Astrocyte (in vitro differentiated cells and primary cell): ENCODE measurements around the gene FKBP10. TPM values are rescaled to one million over a fixed set of nuclear protein-coding genes. Genes with fewer than 3 reads are reported as not detected.

Experiments used
- DNase-seq: peaks from one replicate; pipeline ENCODE4 v3.0.0-alpha.2; 2010; ENCODE audit warnings: low read depth
- FAIRE-seq: peaks from 2 replicates; lab custom pipeline; 2011; peaks lifted over from hg19 to GRCh38; lab: Jason Lieb, UNC
- H2AFZ ChIP-seq: 2 replicates; pipeline ENCODE4 v1.6.0; 2012; ENCODE audit warnings: low read depth, low read length, inconsistent platforms
- H3K27ac ChIP-seq: 2 replicates; pipeline ENCODE4 v1.5.1; 2011; ENCODE audit warnings: low read depth, low read length, inconsistent platforms
- H3K27me3 ChIP-seq: 2 replicates; pipeline ENCODE4 v1.6.0; 2011; ENCODE audit warnings: low read length, inconsistent platforms; ENCODE audit not compliant: insufficient read depth
- H3K36me3 ChIP-seq: 2 replicates; pipeline ENCODE4 v1.5.1; 2011; ENCODE audit warnings: low read length, inconsistent platforms; ENCODE audit not compliant: insufficient read depth
- H3K4me1 ChIP-seq: 2 replicates; pipeline ENCODE4 v1.5.1; 2011; ENCODE audit warnings: low read length, inconsistent platforms; ENCODE audit not compliant: insufficient read depth
- H3K4me2 ChIP-seq: 2 replicates; pipeline ENCODE4 v1.6.0; 2012; ENCODE audit warnings: low read length, inconsistent platforms
- H3K4me3 ChIP-seq: 2 replicates; pipeline ENCODE4 v1.5.1; 2011; ENCODE audit warnings: low read depth, mild to moderate bottlenecking, low read length, inconsistent platforms; ENCODE audit not compliant: insufficient read depth
- H3K79me2 ChIP-seq: 2 replicates; pipeline ENCODE4 v1.6.0; 2012; ENCODE audit warnings: mild to moderate bottlenecking, low read length, inconsistent platforms; ENCODE audit not compliant: insufficient read depth
- H3K9ac ChIP-seq: 2 replicates; pipeline ENCODE4 v1.6.0; 2012; ENCODE audit warnings: mild to moderate bottlenecking, low read length, inconsistent platforms
- H3K9me3 ChIP-seq: 2 replicates; pipeline ENCODE4 v1.5.1; 2012; ENCODE audit warnings: low read depth, mild to moderate bottlenecking, low read length, inconsistent platforms; ENCODE audit not compliant: insufficient read depth
- H4K20me1 ChIP-seq: 2 replicates; pipeline ENCODE4 v1.6.0; 2012; ENCODE audit warnings: low read length, inconsistent platforms; ENCODE audit not compliant: insufficient read depth
- H3K27ac Mint-ChIP-seq: one replicate; pipeline ENCODE4 v1.8.0; 2021; ENCODE audit warnings: mild to moderate bottlenecking, mixed read lengths; ENCODE audit not compliant: unreplicated experiment
- H3K27me3 Mint-ChIP-seq: one replicate; pipeline ENCODE4 v1.8.0; 2021; ENCODE audit warnings: low read depth, mixed read lengths; ENCODE audit not compliant: unreplicated experiment
- H3K36me3 Mint-ChIP-seq: one replicate; pipeline ENCODE4 v1.8.0; 2021; ENCODE audit warnings: low read depth, mixed read lengths; ENCODE audit not compliant: unreplicated experiment
- H3K4me1 Mint-ChIP-seq: one replicate; pipeline ENCODE4 v1.8.0; 2021; ENCODE audit warnings: low read depth, mixed read lengths; ENCODE audit not compliant: unreplicated experiment
- H3K4me3 Mint-ChIP-seq: one replicate; pipeline ENCODE4 v1.8.0; 2021; ENCODE audit warnings: mild to moderate bottlenecking, moderate library complexity, mixed read lengths; ENCODE audit not compliant: unreplicated experiment
- H3K9me3 Mint-ChIP-seq: one replicate; pipeline ENCODE4 v1.8.0; 2021; ENCODE audit warnings: mild to moderate bottlenecking, mixed read lengths; ENCODE audit not compliant: unreplicated experiment
- EZH2 ChIP-seq: IDR thresholded peaks from 2 replicates; pipeline ENCODE4 v1.6.1; 2012; ENCODE audit warnings: mild to moderate bottlenecking, low read length, inconsistent platforms; ENCODE audit not compliant: insufficient read depth
- total RNA-seq: library from RNA; stranded (reverse); gene quantifications from 2 replicates; pipeline ENCODE4 v1.2.1, GENCODE V29; 2021
- TF ChIP-seq, protein P1 (sequence below): IDR thresholded peaks from 2 replicates; pipeline ENCODE4 v1.5.1; 2011; ENCODE audit warnings: low read depth, mild to moderate bottlenecking, inconsistent platforms, low read length, moderate library complexity; ENCODE audit not compliant: insufficient read depth

Gene FKBP10
- total RNA-seq, 1 donor from 2014 or later: 446 TPM

DNA sequence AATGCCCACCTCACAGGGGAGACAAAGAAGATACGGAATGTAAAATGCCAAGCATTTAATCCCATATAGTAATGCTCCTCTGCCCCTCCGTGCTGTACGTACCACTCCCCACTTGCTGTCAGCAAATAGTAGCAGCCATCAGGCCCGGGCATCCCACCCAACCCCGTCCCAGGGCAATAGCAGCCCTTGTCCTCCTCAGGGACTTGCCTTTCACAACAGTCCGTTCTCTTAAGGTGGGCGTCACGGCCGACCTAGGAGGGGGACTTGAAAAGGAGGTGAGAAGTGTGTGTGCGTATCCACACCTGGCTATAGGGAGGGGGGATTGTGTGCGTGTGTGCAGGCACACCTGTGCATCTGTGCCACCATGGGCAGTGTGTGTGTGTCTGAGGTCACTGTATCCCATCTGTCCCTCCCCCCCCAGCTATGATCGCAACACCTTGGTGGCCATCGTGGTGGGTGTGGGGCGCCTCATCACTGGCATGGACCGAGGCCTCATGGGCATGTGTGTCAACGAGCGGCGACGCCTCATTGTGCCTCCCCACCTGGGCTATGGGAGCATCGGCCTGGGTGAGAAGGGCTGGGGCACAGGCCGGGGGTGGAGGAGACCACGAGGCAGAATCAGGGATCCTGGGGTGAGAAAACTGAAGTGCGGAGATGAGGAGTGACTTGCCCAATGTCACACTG is 4.0 kb downstream of the FKBP10 start:
- Histone ChIP-seq H3K27me3 (no peaks in the 10 kb centered on the region), H3K9me3 (no peaks in the 10 kb centered on the region), H3K27ac (no peak overlapping the region), H3K4me1 (peaks cover 22% of the 10 kb centered on the region), H4K20me1 (peaks cover 68% of the 10 kb centered on the region), H2AFZ (no peak overlapping the region), H3K79me2 (peaks cover 58% of the 10 kb centered on the region), H3K4me2 (peak overlapping the region; percentile 41), H3K4me3 (no peak overlapping the region), H3K36me3 (peaks cover 19% of the 10 kb centered on the region), H3K9ac (no peak overlapping the region)
- Mint-ChIP-seq H3K9me3 (no peaks in the 10 kb centered on the region), H3K27ac (peak overlapping the region; percentile 58), H3K27me3 (no peaks in the 10 kb centered on the region), H3K4me1 (peaks cover 10% of the 10 kb centered on the region), H3K4me3 (peak overlapping the region; percentile 66), H3K36me3 (peaks cover 11% of the 10 kb centered on the region)
- no peak for TF ChIP-seq EZH2
- TF ChIP-seq, protein P1, sequence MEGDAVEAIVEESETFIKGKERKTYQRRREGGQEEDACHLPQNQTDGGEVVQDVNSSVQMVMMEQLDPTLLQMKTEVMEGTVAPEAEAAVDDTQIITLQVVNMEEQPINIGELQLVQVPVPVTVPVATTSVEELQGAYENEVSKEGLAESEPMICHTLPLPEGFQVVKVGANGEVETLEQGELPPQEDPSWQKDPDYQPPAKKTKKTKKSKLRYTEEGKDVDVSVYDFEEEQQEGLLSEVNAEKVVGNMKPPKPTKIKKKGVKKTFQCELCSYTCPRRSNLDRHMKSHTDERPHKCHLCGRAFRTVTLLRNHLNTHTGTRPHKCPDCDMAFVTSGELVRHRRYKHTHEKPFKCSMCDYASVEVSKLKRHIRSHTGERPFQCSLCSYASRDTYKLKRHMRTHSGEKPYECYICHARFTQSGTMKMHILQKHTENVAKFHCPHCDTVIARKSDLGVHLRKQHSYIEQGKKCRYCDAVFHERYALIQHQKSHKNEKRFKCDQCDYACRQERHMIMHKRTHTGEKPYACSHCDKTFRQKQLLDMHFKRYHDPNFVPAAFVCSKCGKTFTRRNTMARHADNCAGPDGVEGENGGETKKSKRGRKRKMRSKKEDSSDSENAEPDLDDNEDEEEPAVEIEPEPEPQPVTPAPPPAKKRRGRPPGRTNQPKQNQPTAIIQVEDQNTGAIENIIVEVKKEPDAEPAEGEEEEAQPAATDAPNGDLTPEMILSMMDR: no peak
- no peak for FAIRE-seq
- no peak for DNase-seq

GRCh38 chr17:41818024-41818423 is 5.2 kb downstream of the FKBP10 start:
- no peaks in the 10 kb centered on the region for H3K9me3 ChIP-seq
- DNase-seq (no peak), FAIRE-seq (no peak)
- TF ChIP-seq, protein P1: no peak
- TF ChIP-seq EZH2: no peak
- peaks cover 79% of the 10 kb centered on the region for H4K20me1 ChIP-seq
- no peaks in the 10 kb centered on the region for H3K27me3 ChIP-seq
- no peak overlapping the region for H3K9ac ChIP-seq
- no peaks in the 10 kb centered on the region for H3K9me3 Mint-ChIP-seq
- peaks cover 19% of the 10 kb centered on the region for H3K36me3 ChIP-seq
- no peak overlapping the region for H3K27ac ChIP-seq
- peaks cover 17% of the 10 kb centered on the region for H3K4me1 ChIP-seq
- no peak overlapping the region for H3K4me3 ChIP-seq
- H3K4me1 Mint-ChIP-seq: peaks cover 10% of the 10 kb centered on the region
- H3K27ac Mint-ChIP-seq: no peak overlapping the region
- H3K27me3 Mint-ChIP-seq: no peaks in the 10 kb centered on the region
- no peak overlapping the region for H3K4me2 ChIP-seq
- H3K79me2 ChIP-seq: peaks cover 54% of the 10 kb centered on the region
- peaks cover 13% of the 10 kb centered on the region for H3K36me3 Mint-ChIP-seq
- H2AFZ ChIP-seq: no peak overlapping the region
- no peak overlapping the region for H3K4me3 Mint-ChIP-seq

- Mint-ChIP-seq H3K4me3 (no peak overlapping the region), H3K36me3 (peaks cover 8% of the 10 kb centered on the region), H3K9me3 (no peaks in the 10 kb centered on the region), H3K27ac (no peak overlapping the region), H3K4me1 (peaks cover 3% of the 10 kb centered on the region), H3K27me3 (no peaks in the 10 kb centered on the region)
- Histone ChIP-seq H4K20me1 (peaks cover 61% of the 10 kb centered on the region), H3K4me2 (no peak overlapping the region), H3K9me3 (no peaks in the 10 kb centered on the region), H3K27me3 (no peaks in the 10 kb centered on the region), H3K4me3 (no peak overlapping the region), H3K36me3 (peaks cover 14% of the 10 kb centered on the region), H3K4me1 (peaks cover 3% of the 10 kb centered on the region), H3K79me2 (peaks cover 17% of the 10 kb centered on the region), H3K9ac (no peak overlapping the region), H3K27ac (no peak overlapping the region), H2AFZ (no peak overlapping the region)
- DNase-seq: no peak
- no peak for FAIRE-seq
- no peak for TF ChIP-seq EZH2
- TF ChIP-seq, protein P1: no peak
These were observed 9.0 kb downstream of the FKBP10 start for GRCh38 chr17:41821776-41822175.
